Cerebellar cortex (tissue), 1 donor: ENCODE data around the gene RMND1.

ENCODE experiments used
- DNase-seq: peaks from one replicate; pipeline ENCODE4 v3.0.0-alpha.2; 2015; ENCODE audit warnings: low spot score

Gene RMND1

DNA sequence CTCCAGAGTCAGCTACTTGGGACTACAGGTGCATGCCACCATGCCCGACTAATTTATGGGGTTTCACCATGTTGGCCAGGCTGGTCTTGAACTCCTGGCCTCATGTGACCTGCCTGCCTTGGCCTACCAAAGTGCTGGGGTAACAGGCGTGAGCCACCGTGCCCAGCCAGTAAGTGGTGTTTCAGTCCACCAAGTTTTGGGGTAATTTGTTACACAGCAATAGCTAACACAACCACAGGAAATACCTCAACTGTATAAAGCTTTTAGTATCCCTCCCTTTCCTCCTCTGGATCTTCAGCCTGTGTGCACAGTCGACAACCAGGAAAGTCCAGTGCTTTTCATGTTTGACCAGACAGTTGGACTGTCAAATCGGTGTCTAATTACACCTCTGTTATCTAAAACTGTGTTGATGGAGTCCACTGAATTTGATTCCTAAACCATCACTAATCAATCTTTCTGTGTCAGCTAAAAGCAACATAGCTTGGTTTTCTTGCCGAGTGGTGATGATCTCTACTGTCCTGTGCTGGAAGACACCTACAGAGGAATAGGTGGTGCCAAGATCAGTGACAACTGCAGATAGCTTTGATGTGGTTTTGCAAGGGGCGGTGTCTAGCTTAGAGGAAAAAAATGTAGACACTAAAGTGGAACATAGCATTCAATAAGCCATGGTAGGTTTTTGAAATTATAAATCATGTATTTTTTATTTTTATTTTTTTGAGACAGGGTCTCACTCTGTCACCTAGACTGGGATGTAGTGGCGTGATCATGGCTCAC is 38.4 kb downstream of the RMND1 start:
- DNase-seq = no peak

DNA sequence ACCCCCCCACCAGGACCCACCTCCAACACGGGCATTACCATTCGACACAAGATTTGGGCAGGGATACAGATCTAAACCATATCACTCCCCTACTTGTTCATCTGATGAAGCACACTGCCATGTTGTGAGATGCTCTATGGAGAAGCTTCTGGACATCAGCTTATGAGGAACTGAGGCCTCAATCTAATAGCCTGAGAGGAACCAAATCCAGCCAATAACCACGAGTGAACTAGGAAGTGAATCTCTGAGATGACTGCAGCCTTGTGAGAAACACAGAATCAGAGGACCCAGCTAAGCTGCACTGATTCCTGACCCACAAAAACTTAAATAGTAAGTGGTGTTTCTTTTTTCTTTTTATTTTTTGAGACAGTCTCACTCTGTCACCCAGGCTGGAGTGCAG is 39.0 kb downstream of the RMND1 start:
- no peak for DNase-seq

- DNase-seq = no peak
Measured at GRCh38 chr6:151409679-151410078, 42.2 kb downstream of the RMND1 start.

DNA sequence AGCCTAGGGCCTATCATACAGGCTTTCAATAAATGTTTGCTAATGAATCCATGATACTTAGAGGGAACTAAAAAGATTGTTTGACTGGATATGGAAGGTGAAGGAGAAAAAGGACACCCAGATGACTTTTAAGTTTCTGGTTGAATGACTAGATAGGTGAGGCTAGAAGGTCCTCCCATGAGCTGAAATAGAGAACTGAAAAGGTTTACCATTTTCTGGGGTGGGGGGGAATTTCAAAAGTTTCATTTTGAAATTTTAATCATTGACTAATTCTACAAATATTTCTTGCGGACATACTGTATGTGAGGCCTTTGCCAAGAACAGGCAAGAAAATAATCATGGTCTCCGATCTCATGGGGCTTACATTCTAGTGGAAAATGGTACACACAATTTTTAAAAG is 42.7 kb downstream of the RMND1 start:
- no peak for DNase-seq

GRCh38 chr6:151408858-151409257 is 43.1 kb downstream of the RMND1 start:
- DNase-seq = no peak

DNA sequence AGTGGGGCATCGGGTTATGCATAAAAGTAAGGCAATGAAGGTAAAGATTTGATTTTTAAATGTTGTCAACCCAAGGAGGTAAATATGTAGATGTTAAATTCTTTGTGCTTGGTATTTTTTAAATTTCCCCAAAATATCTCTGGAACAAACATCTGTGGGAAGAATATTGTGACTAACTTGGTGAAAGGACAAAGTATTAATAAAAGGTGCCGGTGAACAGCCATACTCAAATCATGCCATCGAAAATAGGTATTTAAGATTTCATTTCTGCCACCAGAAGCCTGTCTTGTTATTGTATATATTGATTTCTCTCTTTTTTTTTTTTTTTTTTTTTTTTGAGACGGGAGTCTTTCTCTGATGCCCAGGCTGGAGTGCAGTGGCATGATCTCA is 48.0 kb downstream of the RMND1 start:
- no peak for DNase-seq

GRCh38 chr6:151402228-151402627 is 49.7 kb downstream of the RMND1 start:
- DNase-seq = no peak

- no peak for DNase-seq
Measured at GRCh38 chr6:151400473-151400872, 51.5 kb downstream of the RMND1 start.

- DNase-seq = no peak
Measured at GRCh38 chr6:151399679-151400078, 52.2 kb downstream of the RMND1 start.

DNA sequence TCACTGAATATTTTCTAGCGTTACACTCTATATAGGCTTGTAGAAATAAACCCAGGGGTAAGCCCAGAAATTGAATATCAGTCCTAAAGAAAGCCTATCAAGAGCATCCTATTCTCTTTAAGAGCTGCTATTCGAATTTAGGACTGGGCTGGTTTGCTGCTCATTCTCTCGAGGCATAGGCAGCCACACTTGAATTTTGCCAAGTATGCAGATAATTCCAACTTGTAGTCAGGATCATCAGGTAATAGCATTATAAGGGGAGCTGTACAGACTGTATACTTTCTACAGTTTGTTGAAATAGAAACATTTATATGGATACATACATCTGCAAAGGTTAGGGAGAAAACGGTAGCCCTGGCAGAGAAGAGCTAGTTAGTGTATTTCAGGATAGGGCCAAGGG is 58.5 kb downstream of the RMND1 start:
- DNase-seq = no peak

GRCh38 chr6:151392427-151392826 is 59.5 kb downstream of the RMND1 start:
- no peak for DNase-seq

- peak; percentile 62 for DNase-seq
Measured at GRCh38 chr6:151391471-151392413, 60.2 kb downstream of the RMND1 start, which contains the start of gene ZBTB2. Gene ZBTB2 (minus strand): TSS chr6:151391559. CDS start chr6:151373637, 17,922 bp downstream.

DNA sequence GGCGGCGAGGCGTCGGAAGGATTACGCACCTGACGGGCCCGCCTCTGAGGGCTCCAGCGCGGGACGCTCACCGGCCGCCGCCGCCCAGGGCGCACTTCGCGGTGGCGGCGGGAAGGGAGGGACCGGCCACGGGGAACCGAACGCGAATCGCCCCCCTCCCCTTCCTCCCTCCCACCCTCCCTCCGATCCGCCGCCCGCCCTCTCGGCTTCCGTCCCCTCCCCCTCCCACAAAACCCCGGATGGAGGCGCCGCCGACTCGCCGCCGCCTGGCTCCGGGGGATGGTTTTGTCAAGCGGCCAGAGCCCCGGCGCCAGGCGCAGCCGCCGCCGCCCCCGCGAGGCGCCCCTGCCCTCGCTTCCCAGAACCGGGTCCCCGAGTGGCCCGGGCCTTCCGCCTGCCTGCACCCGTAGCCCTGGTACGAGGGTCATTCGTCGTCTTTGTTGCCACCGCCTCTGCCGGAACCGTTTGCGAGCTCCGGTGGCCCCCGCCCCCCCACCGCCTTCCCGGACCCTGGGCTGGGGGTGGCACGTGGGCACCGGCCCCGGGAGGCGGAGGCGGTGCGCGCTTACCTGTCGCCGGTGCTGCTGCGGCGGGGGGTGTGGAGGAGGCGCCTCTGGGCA is 61.0 kb downstream of the RMND1 start:
- DNase-seq = peak; percentile 55

DNA sequence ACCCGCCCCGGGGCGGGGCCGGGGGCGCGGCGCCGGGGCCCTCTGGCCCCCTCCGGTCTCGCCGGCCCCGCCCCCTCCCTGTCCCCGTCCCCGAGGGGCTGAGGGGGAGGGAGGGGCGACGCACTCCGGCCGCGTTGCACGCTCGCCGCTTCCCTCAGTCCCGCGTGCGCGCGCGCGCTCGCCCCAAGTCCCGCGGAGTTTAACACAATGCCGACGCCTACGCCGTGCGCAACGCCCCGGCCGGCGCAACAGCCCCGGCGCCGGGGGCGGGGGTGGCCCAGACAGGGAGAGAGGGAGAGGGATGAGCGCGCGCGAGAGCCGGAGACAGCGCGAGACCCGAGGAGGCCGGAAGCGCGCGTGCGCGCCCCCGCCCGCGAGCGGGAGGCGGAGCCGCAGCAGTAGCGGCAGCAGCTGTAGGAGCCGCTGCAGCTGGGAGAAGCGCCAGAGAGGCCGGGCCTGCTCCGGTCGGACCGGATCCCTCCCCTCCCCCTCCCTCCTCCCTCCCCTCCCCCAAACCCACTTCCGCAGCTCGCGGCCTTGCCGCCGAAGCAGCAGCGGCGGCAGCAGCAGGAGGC is 61.6 kb downstream of the RMND1 start:
- peak; percentile 98 for DNase-seq

DNA sequence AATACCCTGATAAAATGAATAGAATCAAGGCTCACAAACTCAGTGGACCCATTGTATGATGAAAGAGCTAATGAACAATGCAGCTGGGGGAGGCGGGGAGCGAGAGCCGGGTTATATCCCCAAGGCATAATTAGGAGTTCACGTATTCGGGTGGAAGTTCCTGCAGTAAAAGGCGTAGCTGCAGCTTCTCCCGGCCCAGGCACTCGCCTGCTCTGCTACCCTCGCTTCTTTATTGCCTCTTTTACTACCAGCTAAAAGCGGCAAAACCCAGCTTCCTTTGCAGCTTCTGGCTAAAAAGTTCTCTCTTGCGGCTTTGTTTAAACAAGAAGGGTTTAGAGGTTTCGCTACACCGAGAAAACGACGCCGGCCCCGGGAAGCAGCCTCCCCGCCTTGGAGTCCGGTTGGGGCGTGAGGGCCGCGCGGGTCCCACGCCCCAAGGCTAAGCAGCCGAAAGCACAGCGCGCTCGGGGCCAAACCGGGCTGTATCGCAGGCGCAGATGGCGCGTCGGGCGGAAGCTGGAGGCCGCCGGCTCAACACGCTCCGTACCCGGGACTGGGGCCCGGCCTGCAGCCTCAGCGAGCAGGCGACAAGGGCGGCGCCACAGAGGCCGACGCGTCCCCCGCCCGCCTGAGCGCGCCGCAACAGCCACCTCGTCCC is 62.2 kb downstream of the RMND1 start:
- DNase-seq = peak; percentile 59

GRCh38 chr6:151388997-151389617 is 62.8 kb downstream of the RMND1 start:
- no peak for DNase-seq

- no peak for DNase-seq
Measured at GRCh38 chr6:151388236-151388635, 63.7 kb downstream of the RMND1 start.

DNA sequence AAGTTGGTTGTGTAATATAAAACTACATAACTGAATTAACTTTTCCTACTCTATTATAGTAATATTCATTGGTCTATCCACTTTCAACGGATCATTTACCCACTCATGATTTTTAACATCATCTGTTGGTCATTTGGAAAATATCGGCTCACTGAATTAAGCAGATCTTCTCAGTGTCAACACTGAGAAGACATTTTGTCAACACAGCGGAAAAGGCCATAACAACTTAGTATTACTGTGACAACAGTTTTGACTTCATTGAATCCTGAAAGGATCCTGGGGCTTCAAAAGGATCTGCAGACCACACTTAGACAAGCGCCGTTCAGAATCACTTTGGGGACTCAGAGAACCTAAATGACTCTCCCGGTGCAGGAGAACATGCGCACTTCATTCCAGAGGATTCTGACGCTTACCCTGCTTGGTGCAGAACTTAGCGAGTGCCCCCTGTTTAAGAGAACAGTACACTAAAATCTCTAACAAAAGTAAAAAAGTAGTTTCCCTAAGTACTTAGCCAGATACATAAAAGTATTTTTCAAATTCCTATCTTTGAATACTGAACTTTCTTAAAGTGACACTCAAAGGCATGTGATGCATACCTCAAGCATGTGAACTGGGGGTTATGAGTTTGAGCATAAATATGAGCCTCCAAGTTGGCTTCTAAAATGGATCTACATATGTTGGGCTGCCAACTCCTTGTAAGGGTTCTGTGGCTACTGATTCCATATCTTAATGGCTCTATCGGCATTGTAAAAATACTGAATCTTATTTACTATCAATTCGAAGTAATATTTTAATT is 64.6 kb downstream of the RMND1 start:
- no peak for DNase-seq

DNA sequence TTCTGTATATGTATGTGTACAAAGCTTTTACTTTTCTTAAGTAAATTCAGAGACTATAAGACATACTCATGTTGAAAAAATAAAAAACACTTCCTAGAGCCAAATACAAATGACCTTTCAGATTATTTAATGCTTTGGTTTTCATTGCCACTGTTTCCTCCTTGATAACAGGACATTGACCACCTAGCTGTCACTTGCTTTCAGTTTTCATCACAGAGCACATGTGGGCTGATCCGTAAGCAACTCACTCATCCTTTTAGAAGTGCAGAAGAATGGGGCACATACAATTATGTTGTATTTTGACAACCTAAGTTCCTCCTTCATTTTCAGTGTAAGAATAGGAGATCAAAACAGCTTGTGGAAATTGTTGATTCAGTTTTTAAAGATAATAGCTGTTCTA is 66.7 kb downstream of the RMND1 start:
- DNase-seq = no peak

DNA sequence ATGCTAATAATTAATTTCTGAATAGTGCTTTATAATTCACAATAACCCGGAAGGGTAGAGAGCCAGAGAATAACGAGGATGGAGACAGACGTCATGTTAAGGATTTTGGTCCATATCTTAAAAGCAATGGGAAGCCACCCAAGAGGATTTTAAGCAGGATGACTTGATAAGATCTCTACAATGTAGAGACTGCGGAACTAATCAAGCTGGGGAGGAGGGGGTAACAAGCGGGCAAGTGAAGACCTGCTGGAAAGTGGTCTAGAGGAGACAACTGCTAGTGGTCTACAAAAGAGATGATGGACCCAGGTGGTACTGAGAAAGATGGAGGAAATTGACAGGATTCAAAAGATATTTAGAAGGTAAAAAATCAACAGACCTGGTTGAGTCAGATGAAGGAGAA is 67.8 kb downstream of the RMND1 start:
- no peak for DNase-seq
